ENCODE measurements around the gene CDH4.

- TF ChIP-seq CTCF (IDR thresholded peaks at IDR 0.05) (no peak), POLR2AphosphoS5 (IDR thresholded peaks at IDR 0.05) (no peak)
Observed at GRCh38 chr20:61704661-61705060, 452.6 kb downstream of the CDH4 start.

All from sigmoid colon (tissue), 4 donors.